ENCODE data around the gene KCND2.
A peak's percentile ranks its signal among the peaks of the same experiment; 100 is the strongest.
"Not testable (repeated sequence)": the region's sequence is repeated elsewhere in the genome, so short reads cannot be mapped to it uniquely, and the experiment has no call there.

The KCND2 gene

GRCh38 chr7:120588862-120589261, 315.9 kb downstream of the KCND2 start:
- DNase-seq = no peak

DNA sequence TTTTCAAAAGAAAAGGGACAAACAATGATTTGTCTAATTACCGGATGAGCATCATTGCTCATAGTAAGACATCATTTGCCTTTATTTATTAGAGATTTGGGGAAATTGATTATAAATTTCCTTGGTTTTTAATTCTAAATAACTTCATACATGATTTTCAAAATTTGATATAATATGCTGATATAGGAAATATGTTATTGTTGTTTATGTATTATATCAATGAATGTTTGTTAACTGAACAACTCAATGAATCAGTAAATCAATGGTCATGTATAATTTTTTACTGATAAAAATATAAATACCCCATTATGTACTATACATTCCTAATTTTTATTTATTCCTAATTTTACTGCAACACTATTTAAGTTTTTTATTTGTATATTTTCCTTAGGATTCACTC, 327.6 kb downstream of the KCND2 start:
- no peak for DNase-seq

DNA sequence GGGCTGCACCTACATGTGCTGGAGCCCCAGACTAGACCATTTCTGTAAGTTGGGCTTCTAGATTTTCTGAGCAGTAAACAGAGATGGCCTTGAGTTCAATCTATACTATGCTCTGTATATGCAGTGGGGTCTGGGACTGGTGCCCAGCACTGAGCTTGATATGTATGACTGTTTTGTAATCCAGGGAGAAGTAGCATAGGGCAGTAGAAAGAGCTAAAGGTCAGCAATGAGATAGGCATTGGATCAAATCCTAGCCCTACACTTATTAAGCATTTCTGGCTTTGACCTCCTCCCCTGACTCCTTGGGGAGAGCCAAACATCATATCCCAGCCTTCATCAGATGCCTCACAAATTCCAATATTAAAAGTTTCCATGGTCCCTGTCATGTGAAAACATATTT, 330.4 kb downstream of the KCND2 start:
- DNase-seq = no peak

- DNase-seq = no peak
Measured at GRCh38 chr7:120609136-120609753, 336.3 kb downstream of the KCND2 start.

DNA sequence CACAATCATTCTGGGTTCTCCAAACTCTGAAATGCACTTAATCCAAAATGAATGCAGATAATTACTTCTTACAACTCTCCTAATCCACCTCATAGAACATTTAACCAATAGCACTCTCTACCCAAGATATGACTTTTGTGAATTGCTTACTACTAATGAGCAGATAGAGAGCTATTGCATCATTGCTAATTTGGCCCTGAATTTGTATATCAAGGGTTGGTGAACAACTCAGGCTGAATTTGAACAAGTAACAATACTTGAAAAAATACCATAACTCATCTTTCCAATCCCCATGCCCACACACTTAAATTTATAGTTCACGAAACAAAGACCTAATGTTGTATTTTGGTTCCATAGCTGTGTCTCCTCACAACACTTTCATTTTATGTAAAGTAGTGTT, 339.0 kb downstream of the KCND2 start:
- no peak for DNase-seq

DNA sequence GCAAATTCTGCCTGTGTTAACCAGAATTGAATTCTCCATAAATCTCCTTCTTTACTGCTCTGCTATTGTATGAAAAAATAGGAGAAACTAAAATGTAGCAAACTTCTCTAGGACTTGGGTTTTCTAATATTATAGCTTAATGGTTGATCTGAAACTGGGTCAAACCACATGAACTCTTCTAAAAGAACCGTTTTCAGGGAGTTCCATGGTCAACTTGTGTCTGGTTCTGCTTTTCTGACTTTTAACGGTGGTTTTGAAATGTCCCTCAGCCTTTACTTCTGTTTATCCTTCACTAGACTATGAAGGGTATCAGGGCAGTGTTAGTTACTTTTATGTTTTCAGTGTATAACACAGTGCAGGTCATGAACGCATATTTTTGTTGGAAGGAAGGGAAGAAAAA, 342.7 kb downstream of the KCND2 start:
- DNase-seq = no peak

DNA sequence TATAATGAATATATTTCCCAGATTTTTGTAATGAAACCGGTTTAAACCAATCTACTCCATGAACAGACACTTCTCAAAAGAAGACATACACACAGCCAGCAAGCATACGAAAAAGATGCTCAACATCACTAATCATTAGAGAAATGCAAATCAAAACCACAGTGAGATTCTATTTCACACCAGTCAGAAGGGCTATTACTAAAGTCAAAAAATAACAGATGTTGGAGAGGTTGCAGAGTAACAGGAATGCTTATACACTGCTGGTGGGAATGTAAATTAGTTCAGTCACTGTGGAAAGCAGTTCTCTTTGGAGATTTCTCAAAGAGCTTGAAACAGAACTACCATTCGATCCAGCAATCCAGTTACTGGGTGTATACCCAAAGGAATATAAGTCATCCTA, 344.3 kb downstream of the KCND2 start:
- no peak for DNase-seq

- DNase-seq = no peak
Measured at GRCh38 chr7:120628251-120628650, 355.3 kb downstream of the KCND2 start.

GRCh38 chr7:120639884-120640283, 366.9 kb downstream of the KCND2 start:
- DNase-seq = no peak

GRCh38 chr7:120645966-120646365, 373.0 kb downstream of the KCND2 start:
- DNase-seq = no peak

GRCh38 chr7:120654241-120654640, 381.3 kb downstream of the KCND2 start:
- DNase-seq = no peak

- DNase-seq = no peak
Measured at GRCh38 chr7:120658516-120658915, 385.5 kb downstream of the KCND2 start.

- DNase-seq = no peak
Measured at GRCh38 chr7:120662291-120662690, 389.3 kb downstream of the KCND2 start.

- DNase-seq = no peak
Measured at GRCh38 chr7:120665068-120665467, 392.1 kb downstream of the KCND2 start.

GRCh38 chr7:120675076-120675475, 402.1 kb downstream of the KCND2 start:
- DNase-seq = no peak

DNA sequence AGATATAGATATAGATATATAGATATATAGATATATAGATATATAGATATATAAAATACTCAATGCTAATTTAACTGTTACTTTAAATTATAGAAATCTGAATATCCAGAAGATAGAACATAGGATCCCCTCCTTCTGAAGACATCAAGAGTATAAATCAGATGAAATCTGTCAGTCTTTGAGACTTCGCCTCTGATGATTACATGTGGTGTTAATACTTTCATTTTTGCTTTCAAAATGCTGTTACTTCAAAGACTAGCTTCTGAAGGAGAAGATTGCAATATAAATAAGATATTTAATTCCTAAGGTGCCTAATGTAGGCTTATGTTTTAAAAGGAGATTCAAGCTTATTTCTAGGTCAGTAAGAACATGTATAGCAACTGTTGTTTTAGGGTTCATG, 404.6 kb downstream of the KCND2 start:
- DNase-seq = no peak

DNA sequence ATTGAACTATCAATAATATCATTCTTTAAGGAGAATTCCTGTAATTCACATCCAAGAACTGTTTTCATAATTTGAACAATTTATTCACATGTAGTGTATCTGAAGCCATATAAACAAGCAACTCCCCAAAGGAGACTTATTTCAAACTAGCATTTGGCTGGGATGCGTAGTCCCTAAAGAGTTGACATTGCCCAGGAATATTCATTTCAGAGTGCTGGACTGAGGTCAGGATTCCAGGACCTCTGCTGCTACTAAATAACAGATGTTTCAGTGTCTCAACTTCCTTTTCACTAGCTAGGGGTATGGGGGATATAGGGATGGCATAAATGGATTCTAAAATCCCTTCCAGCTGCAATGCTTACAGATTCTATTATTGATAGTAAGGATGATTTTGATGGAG, 408.0 kb downstream of the KCND2 start:
- DNase-seq = no peak

DNA sequence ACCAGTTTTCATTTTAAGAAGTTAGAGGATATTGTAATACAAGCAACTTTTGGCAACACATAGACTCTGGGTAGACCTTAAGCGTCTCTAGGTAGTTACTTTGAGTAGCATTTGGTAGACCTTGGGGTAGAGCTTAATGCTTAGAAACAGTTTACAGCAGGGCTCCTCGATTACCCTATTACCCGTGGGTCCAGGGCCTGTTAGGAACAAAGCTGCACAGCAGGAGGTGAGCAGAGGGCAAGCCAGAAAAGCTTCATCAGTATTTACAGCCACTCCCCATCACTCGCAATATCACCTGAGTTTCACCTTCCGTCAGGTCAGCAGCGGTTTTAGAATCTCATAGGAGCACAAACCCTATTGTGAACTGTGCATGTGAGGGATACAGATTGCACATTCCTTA, 411.5 kb downstream of the KCND2 start:
- DNase-seq = no peak

DNA sequence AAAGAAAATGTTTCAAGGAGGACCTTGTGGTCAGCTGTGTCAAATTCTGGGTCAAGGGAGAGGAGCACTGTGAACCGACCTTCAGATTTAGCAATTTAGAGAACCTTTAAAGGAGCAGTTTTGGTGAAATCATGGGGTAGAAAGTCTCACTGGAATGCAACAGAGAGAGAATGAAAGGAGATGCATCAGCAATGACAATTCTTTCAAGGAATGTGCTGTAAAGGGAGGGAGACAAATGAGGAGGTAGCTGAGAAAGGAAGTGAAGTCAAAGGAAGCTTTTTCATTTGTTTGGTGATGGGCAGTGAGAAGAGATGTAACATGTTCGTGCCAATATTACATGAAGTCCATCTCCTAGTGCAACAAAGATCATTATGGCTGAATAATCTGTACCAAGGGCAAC, 418.9 kb downstream of the KCND2 start:
- DNase-seq = no peak

DNA sequence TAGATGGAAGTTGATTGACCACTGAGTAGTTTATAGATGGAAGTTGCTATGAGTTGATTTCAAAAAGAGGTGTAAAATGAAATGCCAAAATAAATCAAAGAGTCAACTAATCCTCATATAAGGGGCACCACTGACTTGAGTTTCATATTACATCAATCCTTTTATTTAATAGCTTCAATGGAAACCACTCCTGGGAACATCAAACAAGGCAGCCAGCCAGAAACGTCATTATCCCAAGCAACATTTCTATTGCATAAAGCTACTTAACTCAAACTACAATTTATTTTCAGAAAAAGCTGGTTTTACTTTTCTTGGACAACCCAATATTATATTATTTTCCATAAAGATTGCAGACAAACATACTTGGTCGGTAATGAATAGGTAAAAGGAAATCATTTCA, 422.9 kb downstream of the KCND2 start:
- DNase-seq = peak; percentile 36 to 84

- DNase-seq = no peak
Measured at GRCh38 chr7:120700796-120701195, 427.8 kb downstream of the KCND2 start.

DNA sequence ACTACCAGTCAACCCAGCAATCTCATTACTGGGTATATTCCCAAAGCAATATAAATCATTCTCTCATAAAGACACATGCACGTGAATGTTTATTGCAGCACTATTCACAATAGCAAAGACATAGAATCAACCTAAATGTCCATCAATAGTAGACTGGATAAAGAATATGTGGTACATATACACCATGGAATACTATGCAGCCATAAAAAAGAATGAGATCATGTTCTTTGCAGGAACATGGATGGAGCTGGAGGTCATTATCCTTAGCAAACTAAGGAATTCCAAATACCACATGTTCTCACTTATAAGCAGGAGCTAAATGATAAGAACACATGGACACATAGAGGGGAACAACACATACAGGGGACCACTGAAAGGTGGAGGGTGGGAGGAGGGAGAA, 429.4 kb downstream of the KCND2 start:
- not testable (repeated sequence) for DNase-seq

DNA sequence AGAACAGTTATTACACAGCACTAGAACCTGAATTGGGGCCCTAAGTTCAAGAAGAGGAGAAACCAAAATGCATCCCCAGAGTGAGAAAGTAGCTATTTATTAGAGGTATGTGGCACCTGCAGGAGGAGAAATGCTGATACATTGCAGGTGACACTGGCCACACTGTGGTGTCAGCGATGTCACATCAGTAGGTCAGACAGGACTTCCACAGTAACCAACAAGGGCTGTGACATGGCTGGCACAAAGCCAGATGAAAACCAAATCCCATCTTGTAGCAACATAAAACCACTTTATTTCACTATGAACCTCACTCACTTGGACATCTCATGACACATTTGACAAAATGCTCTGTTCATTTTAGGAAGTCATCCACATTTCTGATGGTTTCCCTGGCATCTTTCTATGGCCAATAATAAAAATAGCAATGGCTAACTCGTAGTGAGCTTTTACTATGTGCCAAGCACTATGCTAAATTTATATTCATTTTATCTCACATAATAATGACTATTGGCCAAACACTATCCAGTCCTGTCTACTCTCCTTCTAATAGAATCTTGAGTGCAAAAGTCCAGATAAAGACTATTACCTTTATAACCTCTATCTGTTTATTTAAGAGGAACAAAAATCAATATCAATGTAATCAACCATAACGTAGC, 430.7 kb downstream of the KCND2 start:
- DNase-seq = no peak

DNA sequence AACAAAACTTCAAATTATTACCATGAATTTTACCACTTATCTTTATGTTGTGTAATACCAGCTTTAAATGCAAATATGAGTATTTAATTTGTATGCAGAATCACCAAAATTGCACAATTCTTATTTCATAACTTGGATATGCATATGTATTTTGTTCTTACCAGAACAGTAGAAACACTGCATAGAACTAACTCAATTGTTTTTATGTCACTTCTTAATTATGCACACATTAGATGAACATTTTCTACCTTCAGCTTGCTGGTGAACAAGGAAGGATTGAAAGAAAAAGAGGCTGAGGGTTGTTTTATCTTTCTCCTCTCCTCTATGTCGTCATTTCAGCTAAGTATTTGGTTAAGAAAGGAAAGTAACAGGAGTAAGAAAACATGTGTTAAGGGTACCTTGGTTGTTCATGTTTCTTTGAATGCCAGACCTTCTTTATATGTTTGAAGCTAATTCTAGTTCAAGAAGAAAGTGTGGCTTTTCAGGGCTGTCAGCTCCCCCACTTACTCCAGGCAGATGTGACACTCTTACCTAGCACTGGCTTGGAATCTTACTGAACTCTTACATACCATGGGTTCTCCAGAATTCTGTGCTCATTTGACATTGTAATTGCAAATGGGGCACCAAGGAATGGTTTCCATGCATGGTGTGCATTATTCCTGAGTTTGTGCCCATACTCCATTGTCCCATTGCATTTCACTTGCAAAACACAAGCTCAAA, 436.4 kb downstream of the KCND2 start:
- DNase-seq = no peak

DNA sequence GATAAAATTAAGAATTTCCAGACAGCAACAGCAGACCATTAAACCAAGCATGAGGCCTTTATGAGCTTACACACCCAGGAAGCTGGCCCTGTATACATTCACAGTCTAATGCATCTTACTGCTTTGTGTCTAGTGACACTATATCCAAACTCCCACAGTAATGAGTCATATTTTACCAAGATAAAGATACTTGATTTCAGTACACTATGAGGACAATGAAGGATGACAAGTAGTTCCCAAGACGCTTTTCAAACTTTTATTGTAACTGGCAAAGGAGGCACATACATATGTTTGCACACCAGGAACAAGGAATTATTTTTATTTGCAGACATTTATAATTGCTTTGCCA, 437.0 kb downstream of the KCND2 start:
- DNase-seq = no peak
